Colonic mucosa (tissue), 4 donors: ENCODE data around the gene RNPEPL1. TPM values are rescaled to one million over a fixed set of nuclear protein-coding genes. Genes with fewer than 3 reads are reported as not detected.

ENCODE experiments used
- DNase-seq: peaks from one replicate; pipeline ENCODE4 v3.0.0-alpha.2; 2020
- H3K27ac ChIP-seq: fragments of 200-600 bp; one replicate; pipeline ENCODE4 v1.8.0; 2021
- H3K27me3 ChIP-seq: fragments of 200-600 bp; one replicate; pipeline ENCODE4 v1.8.0; 2021
- H3K36me3 ChIP-seq: fragments of 200-600 bp; one replicate; pipeline ENCODE4 v1.8.0; 2021
- H3K4me1 ChIP-seq: fragments of 200-600 bp; one replicate; pipeline ENCODE4 v1.8.0; 2021; ENCODE audit warnings: mild to moderate bottlenecking
- H3K4me3 ChIP-seq: fragments of 200-600 bp; one replicate; pipeline ENCODE4 v1.8.0; 2021
- H3K9ac ChIP-seq, 2 donors: one replicate each; pipeline ENCODE4 v1.7.0; 2013; ENCODE audit warnings: control low read depth in 2 of 2, low read depth in 2 of 2, low read length in 2 of 2
- H3K9me3 ChIP-seq: fragments of 200-600 bp; one replicate; pipeline ENCODE4 v1.8.0; 2021
- CTCF ChIP-seq: fragments of 200-600 bp; IDR thresholded peaks from one replicate; pipeline ENCODE4 v1.8.0; 2022; ENCODE audit warnings: antibody characterized with exemption, mild to moderate bottlenecking
- intact Hi-C: fragments of 100-400 bp; cut with DNase I; formaldehyde crosslinking; loops from one replicate; pipeline ENCODE4 v1.14.1; 2022
- total RNA-seq, 2 donors: library from RNA; stranded (reverse); fragmentation: NEBNext Ultra II Directional in 1 of 2; extraction: Animal tissue kit (Norgen Biotek cat#: 25700) in 1 of 2; gene quantifications; one replicate each; pipeline ENCODE4 v1.2.1, GENCODE V29; 2021
- donor health status: healthy.
- donor health status: DM: no; HTN: no; CAD: no.
- donor health status: DM: no; HTN: no; CAD: no.

The RNPEPL1 gene
- total RNA-seq, 2 donors from 2014 or later = 87.2 to 108 TPM

DNA sequence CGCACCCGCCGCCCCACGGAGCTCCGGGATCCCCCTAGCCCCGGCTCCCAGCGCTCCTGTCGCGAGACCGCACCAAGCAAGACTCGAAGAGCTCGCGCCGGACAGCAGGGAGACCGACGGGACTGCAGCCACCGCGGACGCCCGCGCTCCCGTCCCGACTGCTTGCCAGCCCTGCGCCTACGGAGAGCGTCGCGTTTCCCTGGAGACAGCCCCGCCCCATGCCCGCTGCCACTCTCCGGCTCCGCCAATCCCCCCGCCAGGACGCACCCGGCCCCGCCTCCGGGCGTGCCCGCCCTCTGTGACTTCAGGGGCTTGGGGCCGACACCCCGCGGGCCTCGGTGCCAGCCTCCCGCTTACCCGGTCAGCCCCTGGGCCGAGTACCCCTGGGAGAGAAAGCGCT is 10.5 kb upstream of the RNPEPL1 start, which contains the start of gene ANKMY1:
ANKMY1 (minus strand) TSS at position 181 of the 400 bp plus-strand sequence. CDS start 653 bp downstream, outside the sequence.
- H3K4me1 ChIP-seq = peaks cover 28% of the 10 kb centered on the region
- no peaks in the 10 kb centered on the region for H3K9me3 ChIP-seq
- peak within 1 kb of the TSS; percentile 46 for H3K4me3 ChIP-seq
- intact Hi-C loops = no loop called here
- H3K27ac ChIP-seq = no peak within 1 kb of the TSS
- no peaks in the 10 kb centered on the region for H3K36me3 ChIP-seq
- TF ChIP-seq CTCF = no peak
- H3K9ac ChIP-seq = peak within 1 kb of the TSS in 1 of 2 donors; percentile 24
- no peaks in the 10 kb centered on the region for H3K27me3 ChIP-seq
- DNase-seq = peak; percentile 83

GRCh38 chr2:240558236-240558761 is 10.0 kb upstream of the RNPEPL1 start:
- H3K4me3 ChIP-seq = peak overlapping the region; percentile 46
- no peak overlapping the region for H3K27ac ChIP-seq
- TF ChIP-seq CTCF = no peak
- intact Hi-C loops = no loop called here
- no peak overlapping the region for H3K9ac ChIP-seq
- peaks cover 28% of the 10 kb centered on the region for H3K4me1 ChIP-seq
- no peaks in the 10 kb centered on the region for H3K9me3 ChIP-seq
- H3K27me3 ChIP-seq = no peaks in the 10 kb centered on the region
- no peaks in the 10 kb centered on the region for H3K36me3 ChIP-seq
- no peak for DNase-seq

DNA sequence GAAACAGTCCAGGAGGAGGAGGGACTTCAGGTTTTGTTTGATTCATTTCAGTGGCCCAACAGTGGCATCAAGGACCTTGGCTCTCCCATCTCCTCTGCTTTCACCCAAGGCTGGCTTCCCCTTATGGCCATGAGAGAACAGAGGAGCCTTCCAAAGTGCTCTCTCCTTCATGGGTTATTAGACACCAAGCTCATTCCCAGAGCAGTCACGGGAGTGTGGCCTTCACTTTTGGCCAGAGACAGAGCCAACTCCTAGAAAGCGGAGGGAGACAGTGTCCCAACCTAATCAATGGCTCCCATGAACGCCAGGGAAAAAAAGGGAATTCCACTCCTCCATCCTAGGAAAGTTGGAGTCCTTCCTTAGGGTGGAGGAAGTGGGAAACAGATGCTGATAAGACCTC is 9.0 kb upstream of the RNPEPL1 start:
- peaks cover 28% of the 10 kb centered on the region for H3K4me1 ChIP-seq

GRCh38 chr2:240560084-240560479 is 8.2 kb upstream of the RNPEPL1 start, which contains the start of gene DUSP28:
Gene DUSP28 (plus strand): TSS chr2:240560357. CDS start chr2:240560685, 328 bp downstream.
- peak; percentile 93 for DNase-seq
- no peaks in the 10 kb centered on the region for H3K36me3 ChIP-seq
- H3K27ac ChIP-seq = peak within 1 kb of the TSS; percentile 98
- peak within 1 kb of the TSS; percentile 83 for H3K4me3 ChIP-seq
- no peaks in the 10 kb centered on the region for H3K9me3 ChIP-seq
- no peak for TF ChIP-seq CTCF
- H3K4me1 ChIP-seq = peaks cover 28% of the 10 kb centered on the region
- peak within 1 kb of the TSS; percentile 83 to 87 for H3K9ac ChIP-seq
- H3K27me3 ChIP-seq = no peaks in the 10 kb centered on the region
- intact Hi-C loops = no loop called here

More for the DNA sequence above, 9.0 kb upstream of the RNPEPL1 start:
- intact Hi-C loops = no loop called here
- H3K9me3 ChIP-seq = no peaks in the 10 kb centered on the region
- no peak overlapping the region for H3K4me3 ChIP-seq
- no peaks in the 10 kb centered on the region for H3K27me3 ChIP-seq
- no peak for DNase-seq
- H3K36me3 ChIP-seq = no peaks in the 10 kb centered on the region
- no peak overlapping the region for H3K27ac ChIP-seq
- no peak for TF ChIP-seq CTCF
- no peak overlapping the region for H3K9ac ChIP-seq

GRCh38 chr2:240560480-240561324 is 7.6 kb upstream of the RNPEPL1 start:
- Histone ChIP-seq H3K9me3 (no peaks in the 10 kb centered on the region), H3K27ac (peak overlapping the region; percentile 98), H3K27me3 (no peaks in the 10 kb centered on the region), H3K4me3 (peak overlapping the region; percentile 83), H3K9ac (peak overlapping the region; percentile 83 to 87), H3K36me3 (no peaks in the 10 kb centered on the region), H3K4me1 (peaks cover 31% of the 10 kb centered on the region)
- intact Hi-C loops = no loop called here
- DNase-seq = peak; percentile 100
- no peak for TF ChIP-seq CTCF
